GM12878 (cell line): ENCODE measurements around the gene MGLL. TPM values are rescaled to one million over a fixed set of nuclear protein-coding genes. Genes with fewer than 3 reads are reported as not detected.

Experiments used
- ATF2 ChIP-seq: IDR thresholded peaks from 2 replicates; pipeline ENCODE4 v1.6.1; 2012; ENCODE audit warnings: low read length, inconsistent platforms
- ATF7 ChIP-seq: fragments of 450-650 bp; IDR thresholded peaks from 2 replicates; pipeline ENCODE4 v1.6.1; 2016; ENCODE audit warnings: low read depth, mild to moderate bottlenecking
- BCL3 ChIP-seq: IDR thresholded peaks from 2 replicates; pipeline ENCODE4 v1.6.1; 2011; ENCODE audit warnings: borderline replicate concordance, low read depth, mild to moderate bottlenecking, moderate library complexity, low read length; ENCODE audit not compliant: insufficient read depth, poor library complexity, severe bottlenecking
- CREB1 ChIP-seq: IDR thresholded peaks from 2 replicates; pipeline ENCODE4 v1.6.1; 2012; ENCODE audit warnings: low read depth, mild to moderate bottlenecking, inconsistent platforms
- CREM ChIP-seq: IDR thresholded peaks from 2 replicates; pipeline ENCODE4 v1.6.1; 2014; ENCODE audit warnings: antibody characterized with exemption, low read depth
- DPF2 ChIP-seq: fragments of 450-650 bp; IDR thresholded peaks from 2 replicates; pipeline ENCODE4 v1.6.1; 2017; ENCODE audit warnings: mild to moderate bottlenecking
- E2F8 ChIP-seq: fragments of 450-650 bp; IDR thresholded peaks from 2 replicates; pipeline ENCODE4 v1.6.1; 2018; ENCODE audit warnings: mild to moderate bottlenecking, low read depth, moderate library complexity; ENCODE audit not compliant: partially characterized antibody
- FOS ChIP-seq: IDR thresholded peaks from 3 replicates; pipeline ENCODE4 v1.6.1; 2011; ENCODE audit warnings: borderline replicate concordance; ENCODE audit not compliant: insufficient read length; ENCODE audit errors: extremely low read depth
- HDGF ChIP-seq: fragments of 450-650 bp; IDR thresholded peaks from 2 replicates; pipeline ENCODE4 v1.6.1; 2016; ENCODE audit warnings: antibody characterized with exemption
- IRF4 ChIP-seq: IDR thresholded peaks from 2 replicates; pipeline ENCODE4 v1.6.1; 2011; ENCODE audit warnings: low read depth, low read length
- MEF2A ChIP-seq: IDR thresholded peaks from 2 replicates; pipeline ENCODE4 v1.6.1; 2011; ENCODE audit warnings: low read depth, mild to moderate bottlenecking, low read length, moderate library complexity; ENCODE audit not compliant: insufficient read depth
- NFIC ChIP-seq: IDR thresholded peaks from 2 replicates; pipeline ENCODE4 v1.6.1; 2012; ENCODE audit warnings: low read depth, mild to moderate bottlenecking, inconsistent platforms, low read length, moderate library complexity
- NR2C2 ChIP-seq: IDR thresholded peaks from 2 replicates; pipeline ENCODE4 v1.6.1; 2011; ENCODE audit warnings: borderline replicate concordance, low read depth; ENCODE audit not compliant: control insufficient read depth, insufficient read length
- PAX8 ChIP-seq: fragments of 450-650 bp; IDR thresholded peaks from 2 replicates; pipeline ENCODE4 v1.6.1; 2017; ENCODE audit warnings: mild to moderate bottlenecking, moderate library complexity
- PKNOX1 ChIP-seq: fragments of 450-650 bp; IDR thresholded peaks from 2 replicates; pipeline ENCODE4 v1.6.1; 2016; ENCODE audit warnings: mild to moderate bottlenecking
- PML ChIP-seq: IDR thresholded peaks from 2 replicates; pipeline ENCODE4 v1.6.1; 2012; ENCODE audit warnings: low read length, inconsistent platforms
- SMAD1 ChIP-seq: fragments of 450-650 bp; IDR thresholded peaks from 2 replicates; pipeline ENCODE4 v1.6.1; 2018; ENCODE audit warnings: mild to moderate bottlenecking, low read depth; ENCODE audit not compliant: partially characterized antibody
- ZBTB33 ChIP-seq: fragments of 450-650 bp; IDR thresholded peaks from 2 replicates; pipeline ENCODE4 v1.6.1; 2017; ENCODE audit warnings: mild to moderate bottlenecking
- ZNF207 ChIP-seq: fragments of 450-650 bp; IDR thresholded peaks from 2 replicates; pipeline ENCODE4 v1.6.1; 2014; ENCODE audit warnings: antibody characterized with exemption, mild to moderate bottlenecking, borderline replicate concordance
- ZNF274 ChIP-seq: IDR thresholded peaks from one replicate; pipeline ENCODE4 v1.8.0; 2011; ENCODE audit not compliant: insufficient read length, insufficient read depth
- ZNF622 ChIP-seq: fragments of 450-650 bp; IDR thresholded peaks from 2 replicates; pipeline ENCODE4 v1.6.1; 2017; ENCODE audit warnings: mild to moderate bottlenecking, inconsistent platforms
- polyA plus RNA-seq, 11 experiments: library from polyadenylated mRNA; depleted of rRNA in 4 of 11; unstranded in 6 of 11; stranded (reverse) in 5 of 11; fragments of >200 nt; fragmentation: Nextera tagmentation in 4 of 11; fragmentation: Illumina TruSeq in 1 of 11; extraction: Ambion mirVana in 4 of 11; extraction: Trizol in 1 of 11; gene quantifications; 1 replicate in 1 of 11; 2 replicates in 10 of 11; pipeline versions ENCODE4 v1.2.1 to v1.2.3, GENCODE V29; 2011 to 2016; ENCODE audit warnings: inconsistent platforms in 2 of 11, missing spikeins in 2 of 11, low read depth in 1 of 11
- total RNA-seq, 4 experiments: library from RNA; depleted of rRNA in 3 of 4; stranded (reverse); fragments of >200 nt in 3 of 4; fragmentation: Illumina TruSeq in 1 of 4; extraction: Trizol in 1 of 4; gene quantifications; 2 replicates each; pipeline versions ENCODE4 v1.2.1 to v1.2.3, GENCODE V29; 2013 to 2021
- TF ChIP-seq, protein P1 (sequence below): fragments of 150-350 bp; IDR thresholded peaks from 2 replicates; pipeline ENCODE4 v1.6.1; 2014; ENCODE audit warnings: mild to moderate bottlenecking, low read depth, low read length

The MGLL gene
- total and polyA plus RNA-seq, 10 of the 15 experiments (the other 5 are each of a cell fraction or from before 2014, with no cell fraction given): 44.9 to 177 (median 72.9) TPM

DNA sequence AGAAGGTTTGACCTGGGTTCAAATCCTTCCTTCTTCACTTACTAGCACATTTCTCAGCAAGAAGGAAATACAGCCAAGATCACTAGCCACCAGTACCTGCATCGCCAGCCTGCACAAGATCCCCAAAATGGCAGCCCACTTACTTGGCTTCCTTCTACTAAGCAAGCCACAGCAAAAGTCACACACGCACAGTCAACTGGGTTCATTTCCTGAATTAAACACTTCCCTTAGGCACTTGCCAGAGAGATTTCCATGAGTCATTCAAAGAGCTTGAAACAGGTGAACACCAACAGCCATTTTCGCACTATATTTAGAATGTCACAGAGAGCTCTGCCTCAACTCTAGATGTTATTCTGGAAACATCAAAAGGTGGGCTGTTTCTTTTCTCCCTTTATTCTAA is 42.6 kb downstream of the MGLL start (continued):
- TF ChIP-seq E2F8 (no peak), CREM (peak; percentile 45; the same call in 1 of the 2 replicates), BCL3 (peak; percentile 47), ZNF274 (no peak), HDGF (no peak), CREB1 (no peak), SMAD1 (no peak), ZNF207 (no peak), NR2C2 (no peak), PML (peak; percentile 52; the same call in 1 of the 2 replicates), NFIC (peak; percentile 87), ATF2 (peak; percentile 73; the same call in 1 of the 2 replicates), PKNOX1 (no peak), ZNF622 (no peak), ATF7 (no peak), PAX8 (no peak), FOS (no peak), ZBTB33 (no peak), DPF2 (no peak), IRF4 (peak; percentile 72; the same call in 1 of the 2 replicates), MEF2A (peak; percentile 93)
- TF ChIP-seq, protein P1, sequence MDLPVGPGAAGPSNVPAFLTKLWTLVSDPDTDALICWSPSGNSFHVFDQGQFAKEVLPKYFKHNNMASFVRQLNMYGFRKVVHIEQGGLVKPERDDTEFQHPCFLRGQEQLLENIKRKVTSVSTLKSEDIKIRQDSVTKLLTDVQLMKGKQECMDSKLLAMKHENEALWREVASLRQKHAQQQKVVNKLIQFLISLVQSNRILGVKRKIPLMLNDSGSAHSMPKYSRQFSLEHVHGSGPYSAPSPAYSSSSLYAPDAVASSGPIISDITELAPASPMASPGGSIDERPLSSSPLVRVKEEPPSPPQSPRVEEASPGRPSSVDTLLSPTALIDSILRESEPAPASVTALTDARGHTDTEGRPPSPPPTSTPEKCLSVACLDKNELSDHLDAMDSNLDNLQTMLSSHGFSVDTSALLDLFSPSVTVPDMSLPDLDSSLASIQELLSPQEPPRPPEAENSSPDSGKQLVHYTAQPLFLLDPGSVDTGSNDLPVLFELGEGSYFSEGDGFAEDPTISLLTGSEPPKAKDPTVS: no peak
